PC-3 (cell line): ENCODE data around the gene TMEM208. TPM values are rescaled to one million over a fixed set of nuclear protein-coding genes. Genes with fewer than 3 reads are reported as not detected.

Experiments
- ATAC-seq: fragments of 200-7000 bp; cut with Tn5 transposase; 2 replicates; pipeline ENCODE4 v1.9.1; 2020; ENCODE audit warnings: mild to moderate bottlenecking, moderate library complexity
- BruUV-seq: library from RNA; stranded (reverse); fragments of 400-500 nt; replicated peaks from 2 replicates; lab custom pipeline; 2021; lab: Mats Ljungman, UMichigan
- CTCF ChIA-PET: fragments of 300-600 bp; sonication (Branson Sonifier 250); formaldehyde crosslinking; loops from one replicate; lab custom pipeline; 2022; ENCODE audit warnings: antibody characterized with exemption; lab: Charles Lee
- POLR2A ChIA-PET: fragments of 300-600 bp; sonication (Branson Sonifier 250); formaldehyde crosslinking; loops from one replicate; lab custom pipeline; 2022; ENCODE audit warnings: antibody characterized with exemption; ENCODE audit not compliant: unreplicated experiment; lab: Charles Lee
- DNase-seq: peaks from one replicate; pipeline ENCODE4 v3.0.0-alpha.2; 2015
- H2AFZ ChIP-seq: fragments of 300-600 bp; sonication (generic); 2 replicates; pipeline ENCODE4 v1.6.0; 2016; ENCODE audit warnings: antibody characterized with exemption, low read length
- H3F3A ChIP-seq: fragments of 300-600 bp; sonication (generic); one replicate; pipeline ENCODE4 v1.6.0; 2017; ENCODE audit warnings: antibody characterized with exemption, low read length, control low read depth, mild to moderate bottlenecking; ENCODE audit not compliant: unreplicated experiment
- H3K27ac ChIP-seq: fragments of 300-600 bp; sonication (generic); 2 replicates; pipeline ENCODE4 v1.5.1; 2016; ENCODE audit warnings: mild to moderate bottlenecking, low read length
- H3K27me3 ChIP-seq: fragments of 300-600 bp; sonication (generic); 2 replicates; pipeline ENCODE4 v1.6.1; 2016; ENCODE audit warnings: low read length, mixed read lengths
- H3K36me3 ChIP-seq: fragments of 300-600 bp; sonication (generic); 2 replicates; pipeline ENCODE4 v1.6.1; 2016; ENCODE audit warnings: low read depth, mixed run types, low read length, mixed read lengths
- H3K4me1 ChIP-seq: fragments of 300-600 bp; sonication (generic); 2 replicates; pipeline ENCODE4 v1.5.1; 2016; ENCODE audit warnings: low read length; ENCODE audit not compliant: insufficient read depth
- H3K4me2 ChIP-seq: fragments of 300-600 bp; sonication (generic); 2 replicates; pipeline ENCODE4 v1.6.0; 2016; ENCODE audit warnings: low read length
- H3K4me3 ChIP-seq: fragments of 300-600 bp; sonication (generic); 2 replicates; pipeline ENCODE4 v1.5.1; 2016; ENCODE audit warnings: mild to moderate bottlenecking, low read length, mixed read lengths
- H3K79me2 ChIP-seq: fragments of 300-600 bp; sonication (generic); 2 replicates; pipeline ENCODE4 v1.6.1; 2017; ENCODE audit warnings: low read length, mixed read lengths
- H3K9ac ChIP-seq: fragments of 300-600 bp; sonication (generic); 2 replicates; pipeline ENCODE4 v1.6.0; 2016; ENCODE audit warnings: mild to moderate bottlenecking, low read length
- H3K9me2 ChIP-seq: fragments of 300-600 bp; sonication (generic); replicated peaks from 2 replicates; pipeline ENCODE4 v1.6.1; 2016; ENCODE audit warnings: mixed run types, low read length, mixed read lengths
- H3K9me3 ChIP-seq: fragments of 300-600 bp; sonication (generic); 2 replicates; pipeline ENCODE4 v1.6.1; 2016; ENCODE audit warnings: low read length, mixed read lengths
- H4K20me1 ChIP-seq: fragments of 300-600 bp; sonication (generic); 2 replicates; pipeline ENCODE4 v1.6.1; 2016; ENCODE audit warnings: low read length, mixed read lengths
- EZH2 ChIP-seq: fragments of 300-600 bp; sonication (generic); IDR thresholded peaks from one replicate; pipeline ENCODE4 v1.6.1; 2017; ENCODE audit warnings: antibody characterized with exemption, mild to moderate bottlenecking, low read length; ENCODE audit not compliant: unreplicated experiment
- EZH2phosphoT487 ChIP-seq: fragments of 300-600 bp; sonication (generic); IDR thresholded peaks from 2 replicates; pipeline ENCODE4 v1.6.1; 2018; ENCODE audit warnings: mild to moderate bottlenecking, antibody characterized with exemption, low read length, borderline replicate concordance
- intact Hi-C: fragments of 100-400 bp; cut with micrococcal nuclease; formaldehyde crosslinking; loops from 2 replicates; pipeline ENCODE4 v1.9.0; 2023
- total RNA-seq: library from RNA; depleted of rRNA; stranded (reverse); fragments of >200 nt; gene quantifications from 2 replicates; pipeline ENCODE4 v1.2.3, GENCODE V29; 2014
- TF ChIP-seq, protein P1 (sequence below): fragments of 300-600 bp; sonication (generic); conservative IDR thresholded peaks from 2 replicates; pipeline ENCODE4 v1.5.1; 2017; ENCODE audit warnings: antibody characterized with exemption, low read depth, mild to moderate bottlenecking, low read length

The TMEM208 gene
- total RNA-seq, 1 experiment from 2014 or later, result 35.4 TPM

- no peak for TF ChIP-seq EZH2phosphoT487
- TF ChIP-seq, protein P1, sequence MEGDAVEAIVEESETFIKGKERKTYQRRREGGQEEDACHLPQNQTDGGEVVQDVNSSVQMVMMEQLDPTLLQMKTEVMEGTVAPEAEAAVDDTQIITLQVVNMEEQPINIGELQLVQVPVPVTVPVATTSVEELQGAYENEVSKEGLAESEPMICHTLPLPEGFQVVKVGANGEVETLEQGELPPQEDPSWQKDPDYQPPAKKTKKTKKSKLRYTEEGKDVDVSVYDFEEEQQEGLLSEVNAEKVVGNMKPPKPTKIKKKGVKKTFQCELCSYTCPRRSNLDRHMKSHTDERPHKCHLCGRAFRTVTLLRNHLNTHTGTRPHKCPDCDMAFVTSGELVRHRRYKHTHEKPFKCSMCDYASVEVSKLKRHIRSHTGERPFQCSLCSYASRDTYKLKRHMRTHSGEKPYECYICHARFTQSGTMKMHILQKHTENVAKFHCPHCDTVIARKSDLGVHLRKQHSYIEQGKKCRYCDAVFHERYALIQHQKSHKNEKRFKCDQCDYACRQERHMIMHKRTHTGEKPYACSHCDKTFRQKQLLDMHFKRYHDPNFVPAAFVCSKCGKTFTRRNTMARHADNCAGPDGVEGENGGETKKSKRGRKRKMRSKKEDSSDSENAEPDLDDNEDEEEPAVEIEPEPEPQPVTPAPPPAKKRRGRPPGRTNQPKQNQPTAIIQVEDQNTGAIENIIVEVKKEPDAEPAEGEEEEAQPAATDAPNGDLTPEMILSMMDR, result no peak
- TF ChIP-seq EZH2, result no peak
- Histone ChIP-seq H3K4me2 (peak overlapping the region; percentile 56), H3K27ac (peak overlapping the region; percentile 81), H3K4me1 (peaks cover 19% of the 10 kb centered on the region), H3K36me3 (no peaks in the 10 kb centered on the region), H3K9ac (no peak overlapping the region), H3K27me3 (no peaks in the 10 kb centered on the region), H4K20me1 (no peaks in the 10 kb centered on the region), H3K9me2 (no peaks in the 10 kb centered on the region), H3K79me2 (no peaks in the 10 kb centered on the region), H3K9me3 (no peaks in the 10 kb centered on the region), H3F3A (peaks cover 3% of the 10 kb centered on the region), H3K4me3 (no peak overlapping the region), H2AFZ (no peak overlapping the region)
- intact Hi-C loops, result no loop called here
- peak; percentile 73 for DNase-seq
- CTCF ChIA-PET, result interaction anchor here (0.6 kb wide), 2 partner anchors 335 to 653 kb away, joined by 4 to 5 read pairs; no protein-coding TSS in a partner anchor
- peak; percentile 67 for ATAC-seq
- BruUV-seq, result no TSS peak
- POLR2A ChIA-PET, result interaction anchor here (0.6 kb wide), 1 partner anchor 16 kb away, joined by 5 read pairs; no protein-coding TSS in a partner anchor
Observed at GRCh38 chr16:67212766-67213165, 14.2 kb upstream of the TMEM208 start.

- POLR2A ChIA-PET, result interaction anchor here (0.6 kb wide), 1 partner anchor 17 kb away, joined by 5 read pairs; no protein-coding TSS in a partner anchor
- peak overlapping the region; percentile 56 for H3K4me2 ChIP-seq
- peaks cover 3% of the 10 kb centered on the region for H3F3A ChIP-seq
- no peak for TF ChIP-seq EZH2phosphoT487
- TF ChIP-seq, protein P1, result no peak
- TF ChIP-seq EZH2, result no peak
- H3K4me3 ChIP-seq, result no peak overlapping the region
- intact Hi-C loops, result no loop called here
- BruUV-seq, result no TSS peak
- DNase-seq (no peak), ATAC-seq (peak; percentile 18)
- H3K36me3 ChIP-seq, result no peaks in the 10 kb centered on the region
- peak overlapping the region; percentile 81 for H3K27ac ChIP-seq
- no peaks in the 10 kb centered on the region for H3K27me3 ChIP-seq
- H3K79me2 ChIP-seq, result no peaks in the 10 kb centered on the region
- CTCF ChIA-PET, result no interaction called here
- H2AFZ ChIP-seq, result no peak overlapping the region
- H4K20me1 ChIP-seq, result no peaks in the 10 kb centered on the region
- H3K9me3 ChIP-seq, result no peaks in the 10 kb centered on the region
- no peak overlapping the region for H3K9ac ChIP-seq
- H3K9me2 ChIP-seq, result no peaks in the 10 kb centered on the region
- peaks cover 13% of the 10 kb centered on the region for H3K4me1 ChIP-seq
Observed at GRCh38 chr16:67213197-67214019, 13.5 kb upstream of the TMEM208 start.

- no TSS peak for BruUV-seq
- POLR2A ChIA-PET, result no interaction called here
Observed at GRCh38 chr16:67215706-67216105, 11.2 kb upstream of the TMEM208 start.

More at GRCh38 chr16:67215706-67216105, 11.2 kb upstream of the TMEM208 start:
- peaks cover 10% of the 10 kb centered on the region for H3K4me1 ChIP-seq
- no peak overlapping the region for H3K4me3 ChIP-seq
- H4K20me1 ChIP-seq, result no peaks in the 10 kb centered on the region
- intact Hi-C loops, result no loop called here
- CTCF ChIA-PET, result no interaction called here
- H3K36me3 ChIP-seq, result no peaks in the 10 kb centered on the region
- H3K27ac ChIP-seq, result no peak overlapping the region
- TF ChIP-seq, protein P1, result no peak
- TF ChIP-seq EZH2 (no peak), EZH2phosphoT487 (no peak)
- no peaks in the 10 kb centered on the region for H3K9me3 ChIP-seq
- no peak overlapping the region for H2AFZ ChIP-seq
- no peak for DNase-seq
- H3K9me2 ChIP-seq, result no peaks in the 10 kb centered on the region
- peaks cover 3% of the 10 kb centered on the region for H3F3A ChIP-seq
- H3K4me2 ChIP-seq, result no peak overlapping the region
- H3K79me2 ChIP-seq, result no peaks in the 10 kb centered on the region
- no peak overlapping the region for H3K9ac ChIP-seq
- no peaks in the 10 kb centered on the region for H3K27me3 ChIP-seq
- no peak for ATAC-seq
